Astrocyte (in vitro differentiated cells and primary cell): ENCODE measurements around the gene KYNU. TPM values are rescaled to one million over a fixed set of nuclear protein-coding genes. Genes with fewer than 3 reads are reported as not detected.

ENCODE experiments used
- DNase-seq: peaks from one replicate; pipeline ENCODE4 v3.0.0-alpha.2; 2010; ENCODE audit warnings: low read depth
- FAIRE-seq: peaks from 2 replicates; lab custom pipeline; 2011; peaks lifted over from hg19 to GRCh38; lab: Jason Lieb, UNC
- H2AFZ ChIP-seq: 2 replicates; pipeline ENCODE4 v1.6.0; 2012; ENCODE audit warnings: low read depth, low read length, inconsistent platforms
- H3K27ac ChIP-seq: 2 replicates; pipeline ENCODE4 v1.5.1; 2011; ENCODE audit warnings: low read depth, low read length, inconsistent platforms
- H3K27me3 ChIP-seq: 2 replicates; pipeline ENCODE4 v1.6.0; 2011; ENCODE audit warnings: low read length, inconsistent platforms; ENCODE audit not compliant: insufficient read depth
- H3K36me3 ChIP-seq: 2 replicates; pipeline ENCODE4 v1.5.1; 2011; ENCODE audit warnings: low read length, inconsistent platforms; ENCODE audit not compliant: insufficient read depth
- H3K4me1 ChIP-seq: 2 replicates; pipeline ENCODE4 v1.5.1; 2011; ENCODE audit warnings: low read length, inconsistent platforms; ENCODE audit not compliant: insufficient read depth
- H3K4me2 ChIP-seq: 2 replicates; pipeline ENCODE4 v1.6.0; 2012; ENCODE audit warnings: low read length, inconsistent platforms
- H3K4me3 ChIP-seq: 2 replicates; pipeline ENCODE4 v1.5.1; 2011; ENCODE audit warnings: low read depth, mild to moderate bottlenecking, low read length, inconsistent platforms; ENCODE audit not compliant: insufficient read depth
- H3K79me2 ChIP-seq: 2 replicates; pipeline ENCODE4 v1.6.0; 2012; ENCODE audit warnings: mild to moderate bottlenecking, low read length, inconsistent platforms; ENCODE audit not compliant: insufficient read depth
- H3K9ac ChIP-seq: 2 replicates; pipeline ENCODE4 v1.6.0; 2012; ENCODE audit warnings: mild to moderate bottlenecking, low read length, inconsistent platforms
- H3K9me3 ChIP-seq: 2 replicates; pipeline ENCODE4 v1.5.1; 2012; ENCODE audit warnings: low read depth, mild to moderate bottlenecking, low read length, inconsistent platforms; ENCODE audit not compliant: insufficient read depth
- H4K20me1 ChIP-seq: 2 replicates; pipeline ENCODE4 v1.6.0; 2012; ENCODE audit warnings: low read length, inconsistent platforms; ENCODE audit not compliant: insufficient read depth
- H3K27ac Mint-ChIP-seq: one replicate; pipeline ENCODE4 v1.8.0; 2021; ENCODE audit warnings: mild to moderate bottlenecking, mixed read lengths; ENCODE audit not compliant: unreplicated experiment
- H3K27me3 Mint-ChIP-seq: one replicate; pipeline ENCODE4 v1.8.0; 2021; ENCODE audit warnings: low read depth, mixed read lengths; ENCODE audit not compliant: unreplicated experiment
- H3K36me3 Mint-ChIP-seq: one replicate; pipeline ENCODE4 v1.8.0; 2021; ENCODE audit warnings: low read depth, mixed read lengths; ENCODE audit not compliant: unreplicated experiment
- H3K4me1 Mint-ChIP-seq: one replicate; pipeline ENCODE4 v1.8.0; 2021; ENCODE audit warnings: low read depth, mixed read lengths; ENCODE audit not compliant: unreplicated experiment
- H3K4me3 Mint-ChIP-seq: one replicate; pipeline ENCODE4 v1.8.0; 2021; ENCODE audit warnings: mild to moderate bottlenecking, moderate library complexity, mixed read lengths; ENCODE audit not compliant: unreplicated experiment
- H3K9me3 Mint-ChIP-seq: one replicate; pipeline ENCODE4 v1.8.0; 2021; ENCODE audit warnings: mild to moderate bottlenecking, mixed read lengths; ENCODE audit not compliant: unreplicated experiment
- CTCF ChIP-seq: IDR thresholded peaks from 2 replicates; pipeline ENCODE4 v1.5.1; 2011; ENCODE audit warnings: low read depth, mild to moderate bottlenecking, inconsistent platforms, low read length, moderate library complexity; ENCODE audit not compliant: insufficient read depth
- EZH2 ChIP-seq: IDR thresholded peaks from 2 replicates; pipeline ENCODE4 v1.6.1; 2012; ENCODE audit warnings: mild to moderate bottlenecking, low read length, inconsistent platforms; ENCODE audit not compliant: insufficient read depth
- total RNA-seq: library from RNA; stranded (reverse); gene quantifications from 2 replicates; pipeline ENCODE4 v1.2.1, GENCODE V29; 2021

KYNU gene
- total RNA-seq, 1 donor from 2014 or later: 1.2 TPM

GRCh38 chr2:142993771-142994170 lies 116.3 kb downstream of the KYNU start:
- H3K4me2 ChIP-seq: no peak overlapping the region
- H4K20me1 ChIP-seq: no peaks in the 10 kb centered on the region
- no peaks in the 10 kb centered on the region for H3K4me1 ChIP-seq
- H3K27ac ChIP-seq: no peak overlapping the region
- H3K9ac ChIP-seq: no peak overlapping the region
- no peak overlapping the region for H2AFZ ChIP-seq
- H3K4me3 ChIP-seq: no peak overlapping the region
- no peaks in the 10 kb centered on the region for H3K27me3 Mint-ChIP-seq
- H3K9me3 ChIP-seq: no peaks in the 10 kb centered on the region
- no peaks in the 10 kb centered on the region for H3K36me3 ChIP-seq
- no peaks in the 10 kb centered on the region for H3K36me3 Mint-ChIP-seq
- H3K9me3 Mint-ChIP-seq: no peaks in the 10 kb centered on the region
- FAIRE-seq: no peak
- H3K27me3 ChIP-seq: no peaks in the 10 kb centered on the region
- no peak for DNase-seq
- TF ChIP-seq CTCF (no peak), EZH2 (no peak)
- no peak overlapping the region for H3K27ac Mint-ChIP-seq
- H3K4me3 Mint-ChIP-seq: no peak overlapping the region
- H3K4me1 Mint-ChIP-seq: peaks cover 1% of the 10 kb centered on the region
- no peaks in the 10 kb centered on the region for H3K79me2 ChIP-seq

GRCh38 chr2:142994665-142995064 lies 117.2 kb downstream of the KYNU start:
- Mint-ChIP-seq H3K36me3 (no peaks in the 10 kb centered on the region), H3K4me1 (peaks cover 1% of the 10 kb centered on the region), H3K27me3 (no peaks in the 10 kb centered on the region), H3K9me3 (no peaks in the 10 kb centered on the region), H3K4me3 (no peak overlapping the region), H3K27ac (no peak overlapping the region)
- Histone ChIP-seq H3K4me1 (no peaks in the 10 kb centered on the region), H4K20me1 (no peaks in the 10 kb centered on the region), H3K79me2 (no peaks in the 10 kb centered on the region), H3K27ac (no peak overlapping the region), H3K36me3 (no peaks in the 10 kb centered on the region), H3K4me3 (no peak overlapping the region), H3K27me3 (no peaks in the 10 kb centered on the region), H3K9me3 (no peaks in the 10 kb centered on the region), H3K4me2 (no peak overlapping the region), H3K9ac (no peak overlapping the region), H2AFZ (no peak overlapping the region)
- FAIRE-seq: no peak
- DNase-seq: no peak
- TF ChIP-seq CTCF: no peak
- no peak for TF ChIP-seq EZH2

- Histone ChIP-seq H4K20me1 (no peaks in the 10 kb centered on the region), H3K27ac (no peak overlapping the region), H3K4me1 (no peaks in the 10 kb centered on the region), H3K36me3 (no peaks in the 10 kb centered on the region), H3K9ac (no peak overlapping the region), H3K79me2 (no peaks in the 10 kb centered on the region), H3K27me3 (no peaks in the 10 kb centered on the region), H3K4me2 (no peak overlapping the region), H2AFZ (no peak overlapping the region), H3K4me3 (no peak overlapping the region), H3K9me3 (no peaks in the 10 kb centered on the region)
- H3K27ac Mint-ChIP-seq: no peak overlapping the region
- H3K4me1 Mint-ChIP-seq: peaks cover 1% of the 10 kb centered on the region
- no peak overlapping the region for H3K4me3 Mint-ChIP-seq
- DNase-seq (no peak), FAIRE-seq (no peak)
- H3K36me3 Mint-ChIP-seq: no peaks in the 10 kb centered on the region
- TF ChIP-seq EZH2 (no peak), CTCF (no peak)
- no peaks in the 10 kb centered on the region for H3K27me3 Mint-ChIP-seq
- H3K9me3 Mint-ChIP-seq: no peaks in the 10 kb centered on the region
These were observed 119.8 kb downstream of the KYNU start for GRCh38 chr2:142997231-142997630.
